ENCODE results near the gene KCTD1.

DNA sequence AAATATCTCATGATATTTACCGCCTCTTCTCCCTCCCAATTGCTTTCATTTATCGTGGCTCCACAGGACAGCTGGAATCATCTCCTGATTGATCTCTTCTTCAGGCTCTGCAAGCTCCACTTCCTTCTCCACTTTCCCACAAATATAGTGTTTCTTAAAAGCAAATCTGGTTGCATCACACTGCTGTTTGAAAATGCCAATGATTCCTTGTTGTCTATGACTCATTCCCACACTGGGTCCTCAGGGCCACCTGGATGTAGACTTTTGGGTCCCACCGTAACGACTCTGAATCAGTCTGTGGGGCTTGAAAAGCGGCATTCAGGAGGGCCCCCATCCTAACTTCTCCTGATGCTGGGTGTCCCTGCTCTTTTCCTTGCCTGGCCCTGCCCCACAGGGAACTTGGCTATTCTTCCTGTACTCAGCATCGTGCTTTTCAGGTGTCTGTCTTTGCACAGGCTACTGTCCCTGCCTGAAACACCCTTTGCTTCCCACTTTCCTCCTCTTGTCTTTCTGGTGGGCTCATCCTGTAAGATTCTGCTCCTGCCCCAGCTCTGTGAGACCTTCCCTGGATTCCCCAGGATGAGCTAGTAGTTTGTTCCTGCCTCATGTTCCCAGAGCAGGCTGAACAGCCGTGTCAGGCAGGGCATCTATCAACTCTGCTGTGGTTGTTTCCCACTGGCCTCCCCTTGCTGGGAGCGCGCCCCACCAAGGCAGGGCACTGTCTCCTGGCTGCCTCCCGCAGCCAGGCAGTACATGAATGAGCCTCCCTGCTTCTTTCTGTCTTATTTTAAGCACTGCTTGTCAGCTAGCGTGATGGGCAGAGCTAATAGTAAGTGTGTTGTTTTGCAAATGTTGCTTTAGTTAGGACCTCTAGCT, 111.9 kb downstream of the KCTD1 start:
- TF ChIP-seq, protein P1, sequence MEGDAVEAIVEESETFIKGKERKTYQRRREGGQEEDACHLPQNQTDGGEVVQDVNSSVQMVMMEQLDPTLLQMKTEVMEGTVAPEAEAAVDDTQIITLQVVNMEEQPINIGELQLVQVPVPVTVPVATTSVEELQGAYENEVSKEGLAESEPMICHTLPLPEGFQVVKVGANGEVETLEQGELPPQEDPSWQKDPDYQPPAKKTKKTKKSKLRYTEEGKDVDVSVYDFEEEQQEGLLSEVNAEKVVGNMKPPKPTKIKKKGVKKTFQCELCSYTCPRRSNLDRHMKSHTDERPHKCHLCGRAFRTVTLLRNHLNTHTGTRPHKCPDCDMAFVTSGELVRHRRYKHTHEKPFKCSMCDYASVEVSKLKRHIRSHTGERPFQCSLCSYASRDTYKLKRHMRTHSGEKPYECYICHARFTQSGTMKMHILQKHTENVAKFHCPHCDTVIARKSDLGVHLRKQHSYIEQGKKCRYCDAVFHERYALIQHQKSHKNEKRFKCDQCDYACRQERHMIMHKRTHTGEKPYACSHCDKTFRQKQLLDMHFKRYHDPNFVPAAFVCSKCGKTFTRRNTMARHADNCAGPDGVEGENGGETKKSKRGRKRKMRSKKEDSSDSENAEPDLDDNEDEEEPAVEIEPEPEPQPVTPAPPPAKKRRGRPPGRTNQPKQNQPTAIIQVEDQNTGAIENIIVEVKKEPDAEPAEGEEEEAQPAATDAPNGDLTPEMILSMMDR (IDR thresholded peaks at IDR 0.05) = no peak
- TF ChIP-seq POLR2A (IDR thresholded peaks at IDR 0.05) = no peak
